GM21723 (cell line): ENCODE data around the gene PLXDC2.

ENCODE experiments used
- ATAC-seq: cut with Tn5 transposase; IDR thresholded peaks from one replicate; pipeline ENCODE4 v1.9.1; 2021; ENCODE audit warnings: mild to moderate bottlenecking, moderate library complexity; ENCODE audit not compliant: unreplicated experiment

The PLXDC2 gene

GRCh38 chr10:20303453-20304152, 487.4 kb downstream of the PLXDC2 start:
- ATAC-seq: no peak

- ATAC-seq: no peak
Observed at GRCh38 chr10:20313665-20314064, 497.4 kb downstream of the PLXDC2 start.

GRCh38 chr10:20314431-20314830, 498.2 kb downstream of the PLXDC2 start:
- ATAC-seq: no peak

- no peak for ATAC-seq
Observed at GRCh38 chr10:20327954-20328353, 511.7 kb downstream of the PLXDC2 start.

GRCh38 chr10:20330246-20330645, 514.0 kb downstream of the PLXDC2 start:
- no peak for ATAC-seq

- ATAC-seq: no peak
Observed at GRCh38 chr10:20334559-20334958, 518.3 kb downstream of the PLXDC2 start.
